Measurements from ENCODE around the gene UNC13A. TPM values are rescaled to one million over a fixed set of nuclear protein-coding genes. Genes with fewer than 3 reads are reported as not detected.
A peak's percentile ranks its signal among the peaks of the same experiment; 100 is the strongest.

UNC13A gene
- total RNA-seq, 1 donor from 2014 or later = 1.2 TPM

- Mint-ChIP-seq H3K9me3 (ENCODE audit: unreplicated experiment) (no peaks in the 10 kb centered on the region), H3K27ac (ENCODE audit: unreplicated experiment) (peak within 1 kb of the TSS; percentile 81), H3K27me3 (ENCODE audit: low read depth, unreplicated experiment) (no peaks in the 10 kb centered on the region), H3K4me3 (ENCODE audit: unreplicated experiment) (peak within 1 kb of the TSS; percentile 86), H3K36me3 (ENCODE audit: low read depth, unreplicated experiment) (peaks cover 8% of the 10 kb centered on the region), H3K4me1 (ENCODE audit: low read depth, unreplicated experiment) (peaks cover 10% of the 10 kb centered on the region)
- Histone ChIP-seq H3K79me2 (ENCODE audit: insufficient read depth, low read length) (peaks cover 26% of the 10 kb centered on the region), H3K27me3 (ENCODE audit: insufficient read depth, low read length) (no peaks in the 10 kb centered on the region), H3K9me3 (ENCODE audit: insufficient read depth, low read depth, low read length) (no peaks in the 10 kb centered on the region), H2AFZ (ENCODE audit: low read depth, low read length) (peak within 1 kb of the TSS; percentile 93), H3K36me3 (ENCODE audit: insufficient read depth, low read length) (peaks cover 8% of the 10 kb centered on the region), H3K4me2 (ENCODE audit: low read length) (peak within 1 kb of the TSS; percentile 86), H3K27ac (ENCODE audit: low read depth, low read length) (peak within 1 kb of the TSS; percentile 75), H3K9ac (ENCODE audit: low read length) (peak within 1 kb of the TSS; percentile 93), H4K20me1 (ENCODE audit: insufficient read depth, low read length) (peaks cover 3% of the 10 kb centered on the region), H3K4me3 (ENCODE audit: insufficient read depth, low read depth, low read length) (peak within 1 kb of the TSS; percentile 88), H3K4me1 (ENCODE audit: insufficient read depth, low read length) (peaks cover 18% of the 10 kb centered on the region)
- DNase-seq (ENCODE audit: low read depth) = peak; percentile 82
- FAIRE-seq = no peak
- no peak for TF ChIP-seq CTCF (IDR thresholded peaks at IDR 0.05; ENCODE audit: insufficient read depth, low read depth, low read length)
- no peak for TF ChIP-seq EZH2 (IDR thresholded peaks at IDR 0.05; ENCODE audit: insufficient read depth, low read length)
Measured at GRCh38 chr19:17555480-17555928, 132.7 kb downstream of the UNC13A start, which contains the start of gene COLGALT1. Gene COLGALT1, plus strand, starts transcription at chr19:17555649. Its CDS starts 65 bp downstream, at chr19:17555714.

- no peak overlapping the region for H3K27ac Mint-ChIP-seq (ENCODE audit: unreplicated experiment)
Measured at GRCh38 chr19:17554968-17555479, 133.1 kb downstream of the UNC13A start.

More at GRCh38 chr19:17554968-17555479, 133.1 kb downstream of the UNC13A start:
- H3K4me3 Mint-ChIP-seq (ENCODE audit: unreplicated experiment) = peak overlapping the region; percentile 78
- Histone ChIP-seq H3K9ac (ENCODE audit: low read length) (peak overlapping the region; percentile 93), H3K36me3 (ENCODE audit: insufficient read depth, low read length) (peaks cover 8% of the 10 kb centered on the region), H3K9me3 (ENCODE audit: insufficient read depth, low read depth, low read length) (no peaks in the 10 kb centered on the region), H3K27ac (ENCODE audit: low read depth, low read length) (peak overlapping the region; percentile 22), H2AFZ (ENCODE audit: low read depth, low read length) (peak overlapping the region; percentile 93), H3K27me3 (ENCODE audit: insufficient read depth, low read length) (no peaks in the 10 kb centered on the region), H4K20me1 (ENCODE audit: insufficient read depth, low read length) (peaks cover 3% of the 10 kb centered on the region), H3K4me3 (ENCODE audit: insufficient read depth, low read depth, low read length) (peak overlapping the region; percentile 88), H3K4me1 (ENCODE audit: insufficient read depth, low read length) (peaks cover 15% of the 10 kb centered on the region), H3K79me2 (ENCODE audit: insufficient read depth, low read length) (peaks cover 26% of the 10 kb centered on the region), H3K4me2 (ENCODE audit: low read length) (peak overlapping the region; percentile 86)
- TF ChIP-seq CTCF (IDR thresholded peaks at IDR 0.05; ENCODE audit: insufficient read depth, low read depth, low read length) = no peak
- no peak for TF ChIP-seq EZH2 (IDR thresholded peaks at IDR 0.05; ENCODE audit: insufficient read depth, low read length)
- peaks cover 8% of the 10 kb centered on the region for H3K4me1 Mint-ChIP-seq (ENCODE audit: low read depth, unreplicated experiment)
- DNase-seq (ENCODE audit: low read depth) = no peak
- H3K9me3 Mint-ChIP-seq (ENCODE audit: unreplicated experiment) = no peaks in the 10 kb centered on the region
- no peaks in the 10 kb centered on the region for H3K27me3 Mint-ChIP-seq (ENCODE audit: low read depth, unreplicated experiment)
- H3K36me3 Mint-ChIP-seq (ENCODE audit: low read depth, unreplicated experiment) = peaks cover 3% of the 10 kb centered on the region
- FAIRE-seq = no peak
